AG09319 (cell line): ENCODE data around the gene ST6GALNAC6.
A peak's percentile ranks its signal among the peaks of the same experiment; 100 is the strongest.

Experiments
- DNase-seq: peaks from one replicate; pipeline ENCODE4 v3.0.0-alpha.2; 2010; ENCODE audit warnings: low read depth; ENCODE audit errors: extremely low read depth
- CTCF ChIP-seq: IDR thresholded peaks from 2 replicates; pipeline ENCODE4 v1.5.1; 2011; ENCODE audit warnings: low read depth, mild to moderate bottlenecking, inconsistent platforms, low read length, moderate library complexity

The ST6GALNAC6 gene

GRCh38 chr9:127905788-127906191 lies 6.4 kb upstream of the ST6GALNAC6 start:
- DNase-seq, result no peak
- no peak for TF ChIP-seq CTCF

GRCh38 chr9:127905004-127905728 lies 5.8 kb upstream of the ST6GALNAC6 start:
- TF ChIP-seq CTCF, result no peak

GRCh38 chr9:127904561-127905003 lies 5.2 kb upstream of the ST6GALNAC6 start:
- no peak for TF ChIP-seq CTCF
- DNase-seq, result no peak

More at GRCh38 chr9:127905004-127905728, 5.8 kb upstream of the ST6GALNAC6 start:
- DNase-seq, result no peak

GRCh38 chr9:127903557-127904475 lies 4.4 kb upstream of the ST6GALNAC6 start:
- no peak for DNase-seq
- TF ChIP-seq CTCF, result no peak

- no peak for TF ChIP-seq CTCF
- DNase-seq, result peak; percentile 84
These were observed 823 bp downstream of the ST6GALNAC6 start for GRCh38 chr9:127898433-127899127.

GRCh38 chr9:127897193-127897692 lies 2.2 kb downstream of the ST6GALNAC6 start:
- DNase-seq, result no peak
- no peak for TF ChIP-seq CTCF
